Activated CD4-positive, alpha-beta T cell treated with anti-CD3 and anti-CD28 coated beads, Interleukin-2, amount 10 ng/mL, durations not matched to agents 7 days and 5 days (primary cell): ENCODE results near the gene SPECC1. TPM values are rescaled to one million over a fixed set of nuclear protein-coding genes. Genes with fewer than 3 reads are reported as not detected.

Source experiments
- CTCF ChIA-PET: fragments of 350-600 bp; sonication (Branson Sonifier 250); formaldehyde crosslinking; loops from one replicate; lab custom pipeline; 2021; ENCODE audit warnings: antibody characterized with exemption; lab: Charles Lee
- POLR2A ChIA-PET: fragments of 350-600 bp; sonication (Branson Sonifier 250); formaldehyde crosslinking; loops from one replicate; lab custom pipeline; 2021; ENCODE audit warnings: antibody characterized with exemption; lab: Charles Lee
- DNase-seq: peaks from one replicate; pipeline ENCODE4 v3.0.0-alpha.2; 2020
- H3K27ac Mint-ChIP-seq: one replicate; pipeline ENCODE4 v1.8.0; 2021; ENCODE audit warnings: mild to moderate bottlenecking, moderate library complexity, mixed read lengths
- H3K27me3 Mint-ChIP-seq: one replicate; pipeline ENCODE4 v1.8.0; 2021; ENCODE audit warnings: mixed read lengths
- H3K36me3 Mint-ChIP-seq: one replicate; pipeline ENCODE4 v1.8.0; 2021; ENCODE audit warnings: low read depth, mixed read lengths
- H3K4me1 Mint-ChIP-seq: one replicate; pipeline ENCODE4 v1.8.0; 2021; ENCODE audit warnings: mixed read lengths
- H3K4me3 Mint-ChIP-seq: one replicate; pipeline ENCODE4 v1.8.0; 2021; ENCODE audit warnings: mild to moderate bottlenecking, moderate library complexity, mixed read lengths
- H3K9me3 Mint-ChIP-seq: one replicate; pipeline ENCODE4 v1.8.0; 2021; ENCODE audit warnings: mixed read lengths
- total RNA-seq, 2 experiments: library from RNA; stranded (reverse); gene quantifications; one replicate each; pipeline ENCODE4 v1.2.3, GENCODE V29; 2021

The SPECC1 gene
- total RNA-seq, 2 experiments from 2014 or later, result 3.7 to 4.9 TPM

DNA sequence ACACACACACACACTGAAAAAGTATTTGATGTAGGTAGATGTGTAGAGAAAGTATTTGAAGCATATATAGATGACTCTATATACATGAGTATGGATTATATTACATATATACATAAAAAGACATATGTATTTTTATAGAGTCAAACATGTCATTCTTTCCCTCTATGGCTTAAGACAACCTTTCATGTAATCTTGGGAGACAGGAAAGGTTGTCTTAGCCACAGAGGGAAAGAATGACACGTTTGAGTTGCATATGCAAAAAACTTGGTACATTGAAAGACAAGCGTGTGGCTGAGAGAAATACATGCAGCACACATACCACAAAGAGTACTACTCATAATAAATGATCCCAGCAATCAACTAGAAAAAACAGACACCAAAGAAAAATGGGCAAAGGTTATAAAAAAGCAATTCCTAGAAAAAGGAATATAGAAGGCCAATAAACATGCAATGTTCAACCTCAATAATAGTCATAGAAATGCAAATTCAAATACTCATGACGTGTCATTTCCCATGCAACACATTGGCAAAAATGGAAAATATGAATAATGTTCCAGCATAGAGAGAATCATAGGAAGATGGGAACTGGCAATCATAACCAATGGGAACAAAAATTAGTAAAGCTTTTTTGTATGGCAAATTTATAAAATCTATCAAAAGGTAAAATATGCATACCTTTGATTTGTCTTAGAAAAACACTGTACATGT is 69.0 kb downstream of the SPECC1 start:
- H3K4me3 Mint-ChIP-seq, result no peak overlapping the region
- ChIA-PET POLR2A (no interaction called here), CTCF (no interaction called here)
- no peak overlapping the region for H3K27ac Mint-ChIP-seq
- peaks cover 2% of the 10 kb centered on the region for H3K27me3 Mint-ChIP-seq
- peaks cover 15% of the 10 kb centered on the region for H3K4me1 Mint-ChIP-seq
- no peaks in the 10 kb centered on the region for H3K9me3 Mint-ChIP-seq
- no peaks in the 10 kb centered on the region for H3K36me3 Mint-ChIP-seq
- DNase-seq, result no peak

DNA sequence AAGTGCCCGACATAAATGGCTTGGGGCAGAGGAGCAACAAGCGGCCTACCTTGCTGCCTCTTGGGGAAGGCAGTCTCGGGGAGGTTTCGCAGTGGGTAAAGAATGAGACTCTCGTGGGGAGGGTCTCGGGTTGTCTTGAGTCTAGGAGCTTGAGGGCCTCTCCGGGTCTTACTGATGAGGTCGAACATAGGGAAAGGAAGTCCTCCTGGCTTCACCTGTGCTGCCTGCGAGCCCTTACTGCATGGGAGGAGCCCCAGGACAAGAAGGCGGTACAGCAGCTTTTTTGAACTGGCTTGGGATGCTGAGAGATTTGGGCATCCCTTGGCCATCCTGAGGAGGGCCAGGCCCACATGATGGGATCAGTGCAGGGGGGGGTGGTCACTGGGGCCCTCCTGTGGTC is 71.4 kb downstream of the SPECC1 start:
- Mint-ChIP-seq H3K4me3 (no peak overlapping the region), H3K27me3 (peaks cover 2% of the 10 kb centered on the region), H3K27ac (no peak overlapping the region), H3K4me1 (no peaks in the 10 kb centered on the region), H3K9me3 (no peaks in the 10 kb centered on the region), H3K36me3 (no peaks in the 10 kb centered on the region)
- ChIA-PET CTCF (no interaction called here), POLR2A (no interaction called here)
- DNase-seq, result no peak

DNA sequence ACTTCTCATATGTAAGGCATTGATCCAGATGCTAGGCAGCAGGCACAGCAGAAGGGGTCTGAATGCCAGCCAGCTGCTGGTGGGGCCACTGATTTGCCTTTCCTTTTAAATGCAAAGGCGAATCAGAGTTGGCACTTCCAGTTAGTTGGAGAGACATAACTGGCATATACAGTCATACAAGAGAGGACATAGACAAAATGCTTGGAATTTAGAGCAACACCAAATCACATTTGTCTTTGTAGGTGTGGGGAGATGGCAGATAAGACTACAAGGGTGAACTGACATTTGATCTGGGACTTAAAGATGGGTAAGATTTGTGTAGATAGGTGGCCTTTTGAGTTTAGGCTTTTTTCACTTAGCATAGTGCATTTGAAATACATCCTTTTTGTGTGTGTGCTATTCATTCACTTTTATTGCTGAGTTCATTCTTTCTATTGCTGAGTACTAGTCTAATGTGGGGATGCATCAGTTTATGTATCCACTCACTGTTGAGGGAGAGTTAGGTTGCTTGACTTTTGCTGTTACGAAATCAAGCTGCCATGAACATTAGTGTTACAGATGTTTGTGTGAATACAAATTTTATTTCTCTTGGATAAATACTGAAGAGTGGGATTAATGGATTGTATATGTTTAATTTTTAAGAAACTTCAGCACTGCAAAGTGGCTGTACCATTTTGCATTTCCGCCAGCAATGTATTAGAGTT is 74.1 kb downstream of the SPECC1 start:
- CTCF ChIA-PET, result no interaction called here
- peaks cover 2% of the 10 kb centered on the region for H3K27me3 Mint-ChIP-seq
- POLR2A ChIA-PET, result no interaction called here
- no peak for DNase-seq
- H3K27ac Mint-ChIP-seq, result no peak overlapping the region
- H3K4me1 Mint-ChIP-seq, result no peaks in the 10 kb centered on the region
- H3K9me3 Mint-ChIP-seq, result no peaks in the 10 kb centered on the region
- no peaks in the 10 kb centered on the region for H3K36me3 Mint-ChIP-seq
- H3K4me3 Mint-ChIP-seq, result no peak overlapping the region

DNA sequence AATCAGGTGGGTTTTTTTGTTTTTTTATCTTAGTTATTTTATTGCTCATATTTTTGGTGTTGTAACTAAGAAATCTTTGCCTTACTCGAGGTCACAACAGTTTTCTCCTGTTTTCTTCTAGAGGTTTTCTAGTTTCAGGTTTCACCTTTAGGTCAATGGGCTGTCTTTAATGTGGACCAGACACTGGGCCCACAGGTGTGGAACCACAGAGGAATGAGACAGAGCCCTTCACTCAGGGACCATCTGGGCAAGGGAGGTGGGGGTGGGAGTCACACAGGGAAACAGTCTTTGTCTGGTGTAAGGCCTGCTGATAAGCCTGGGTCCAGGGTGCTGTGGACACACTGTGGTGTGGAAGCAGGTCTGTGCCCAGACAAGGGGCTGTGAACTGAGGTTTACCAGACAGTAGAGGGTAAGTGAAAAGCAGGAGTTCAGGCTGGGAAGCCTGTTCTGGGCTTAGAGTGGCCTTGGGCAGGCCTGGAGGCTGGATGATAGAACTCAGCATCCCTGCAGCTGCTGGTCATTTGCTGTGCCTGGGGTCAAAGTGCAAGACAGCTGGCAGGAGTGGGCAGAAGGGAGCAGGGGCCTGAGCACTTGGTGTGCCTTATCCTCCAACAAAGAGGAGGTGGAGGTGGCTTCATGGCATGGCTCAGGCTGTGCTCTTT is 75.6 kb downstream of the SPECC1 start:
- CTCF ChIA-PET, result no interaction called here
- H3K9me3 Mint-ChIP-seq, result no peaks in the 10 kb centered on the region
- no peak for DNase-seq
- no peak overlapping the region for H3K27ac Mint-ChIP-seq
- POLR2A ChIA-PET, result no interaction called here
- H3K4me1 Mint-ChIP-seq, result peaks cover 2% of the 10 kb centered on the region
- H3K36me3 Mint-ChIP-seq, result no peaks in the 10 kb centered on the region
- peaks cover 2% of the 10 kb centered on the region for H3K27me3 Mint-ChIP-seq
- no peak overlapping the region for H3K4me3 Mint-ChIP-seq

DNA sequence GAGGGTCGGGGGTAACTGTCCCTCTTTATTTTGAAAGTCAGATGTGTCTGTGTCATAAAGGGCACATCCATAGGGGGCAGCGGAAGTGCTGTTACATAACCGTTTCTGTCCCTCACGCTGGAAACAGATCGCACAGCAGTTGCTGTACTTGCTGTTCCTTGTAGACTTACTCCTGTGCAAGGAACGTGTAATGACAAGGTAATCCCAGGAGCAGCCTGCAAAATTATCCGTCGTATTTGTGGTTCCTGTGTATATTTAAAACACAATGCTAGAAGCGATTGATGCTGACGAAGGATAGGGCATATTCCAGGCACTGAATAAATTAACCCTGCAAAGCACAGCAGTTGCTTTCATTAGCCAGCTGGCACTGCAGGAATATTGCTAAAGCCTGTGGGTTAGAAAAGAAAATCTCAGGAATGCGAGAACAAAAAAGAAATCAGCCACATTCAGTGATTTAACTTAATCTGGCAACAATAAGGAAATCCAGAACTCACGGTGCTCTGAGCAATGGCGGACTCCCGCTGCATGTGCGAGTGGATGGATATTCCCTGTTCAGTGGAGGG is 76.2 kb downstream of the SPECC1 start:
- ChIA-PET POLR2A (no interaction called here), CTCF (no interaction called here)
- Mint-ChIP-seq H3K27me3 (no peaks in the 10 kb centered on the region), H3K4me3 (no peak overlapping the region), H3K4me1 (peaks cover 8% of the 10 kb centered on the region), H3K27ac (no peak overlapping the region), H3K9me3 (no peaks in the 10 kb centered on the region), H3K36me3 (no peaks in the 10 kb centered on the region)
- no peak for DNase-seq

DNA sequence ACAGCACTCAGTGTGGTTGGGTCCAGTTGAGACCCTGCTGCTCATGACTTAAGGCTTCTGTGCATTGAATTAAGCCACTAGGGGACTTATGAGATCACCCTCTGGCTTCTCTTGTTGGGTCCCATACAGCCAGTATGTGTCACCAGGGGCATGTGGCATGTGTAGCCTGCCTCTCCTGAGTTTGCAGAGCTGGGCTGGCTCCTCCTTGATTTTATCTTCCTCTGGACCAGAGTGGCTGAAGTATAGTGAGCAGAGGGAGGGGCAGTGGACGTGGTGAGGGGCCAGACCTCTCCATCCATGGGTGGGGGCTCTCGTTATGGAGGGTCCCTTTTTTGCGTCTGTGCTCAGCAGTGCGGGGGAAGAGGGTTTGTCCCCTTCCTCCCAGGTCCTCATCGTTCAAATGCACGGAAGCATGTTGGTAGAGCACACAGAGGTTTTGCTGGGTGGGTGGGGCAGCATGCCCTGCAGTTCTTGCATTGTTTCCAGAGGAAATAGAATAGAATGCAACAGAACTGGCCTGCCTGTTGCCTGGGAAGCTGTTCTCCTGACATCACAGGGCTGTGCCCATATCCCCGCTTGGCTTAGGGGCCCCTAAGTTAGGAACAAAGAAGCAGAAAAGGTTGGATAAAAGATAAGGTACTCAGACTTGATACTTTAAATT is 77.4 kb downstream of the SPECC1 start:
- CTCF ChIA-PET, result no interaction called here
- Mint-ChIP-seq H3K27ac (no peak overlapping the region), H3K9me3 (no peaks in the 10 kb centered on the region), H3K27me3 (no peaks in the 10 kb centered on the region), H3K36me3 (no peaks in the 10 kb centered on the region), H3K4me3 (no peak overlapping the region), H3K4me1 (peaks cover 12% of the 10 kb centered on the region)
- POLR2A ChIA-PET, result no interaction called here
- DNase-seq, result no peak

DNA sequence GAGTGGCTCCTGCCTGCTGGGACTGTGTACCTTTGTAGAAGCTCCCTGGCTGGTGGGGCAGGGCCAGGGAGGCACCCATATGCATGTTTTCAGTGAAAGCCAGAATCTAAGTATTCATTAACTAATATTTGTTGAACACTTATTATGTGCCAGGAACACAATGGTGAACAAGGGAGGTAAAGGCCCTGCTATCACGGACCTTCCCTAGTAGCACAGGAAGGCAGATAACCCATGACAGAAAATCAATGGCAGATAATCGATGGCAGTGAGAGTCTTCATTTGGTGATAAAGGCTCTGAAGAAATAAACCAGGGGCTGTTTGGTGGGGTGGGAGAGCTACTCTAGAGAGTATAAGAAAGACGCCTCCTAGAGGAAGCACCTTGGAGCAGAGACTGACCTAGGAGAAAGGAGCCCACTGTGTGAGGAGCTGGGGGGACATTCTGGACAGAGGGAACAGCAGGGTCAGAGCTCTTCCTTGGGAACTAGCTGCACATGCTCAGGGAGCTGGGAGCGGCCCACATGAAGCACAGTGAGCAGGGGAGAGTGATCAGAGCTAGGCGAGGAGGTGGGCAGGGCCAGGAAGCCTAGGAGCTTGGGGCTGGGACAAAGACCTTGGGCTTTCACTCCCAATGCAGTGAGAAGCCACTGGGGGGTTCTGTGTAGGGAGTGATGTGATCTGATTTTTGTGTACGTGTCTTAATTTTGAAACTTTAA is 78.5 kb downstream of the SPECC1 start:
- no peak overlapping the region for H3K4me3 Mint-ChIP-seq
- no peak overlapping the region for H3K27ac Mint-ChIP-seq
- no peaks in the 10 kb centered on the region for H3K36me3 Mint-ChIP-seq
- no peaks in the 10 kb centered on the region for H3K9me3 Mint-ChIP-seq
- POLR2A ChIA-PET, result no interaction called here
- CTCF ChIA-PET, result interaction anchor here (0.6 kb wide), 1 partner anchor 62 kb away, joined by 3 read pairs; no protein-coding TSS in a partner anchor
- no peaks in the 10 kb centered on the region for H3K27me3 Mint-ChIP-seq
- DNase-seq, result no peak
- H3K4me1 Mint-ChIP-seq, result peaks cover 12% of the 10 kb centered on the region

DNA sequence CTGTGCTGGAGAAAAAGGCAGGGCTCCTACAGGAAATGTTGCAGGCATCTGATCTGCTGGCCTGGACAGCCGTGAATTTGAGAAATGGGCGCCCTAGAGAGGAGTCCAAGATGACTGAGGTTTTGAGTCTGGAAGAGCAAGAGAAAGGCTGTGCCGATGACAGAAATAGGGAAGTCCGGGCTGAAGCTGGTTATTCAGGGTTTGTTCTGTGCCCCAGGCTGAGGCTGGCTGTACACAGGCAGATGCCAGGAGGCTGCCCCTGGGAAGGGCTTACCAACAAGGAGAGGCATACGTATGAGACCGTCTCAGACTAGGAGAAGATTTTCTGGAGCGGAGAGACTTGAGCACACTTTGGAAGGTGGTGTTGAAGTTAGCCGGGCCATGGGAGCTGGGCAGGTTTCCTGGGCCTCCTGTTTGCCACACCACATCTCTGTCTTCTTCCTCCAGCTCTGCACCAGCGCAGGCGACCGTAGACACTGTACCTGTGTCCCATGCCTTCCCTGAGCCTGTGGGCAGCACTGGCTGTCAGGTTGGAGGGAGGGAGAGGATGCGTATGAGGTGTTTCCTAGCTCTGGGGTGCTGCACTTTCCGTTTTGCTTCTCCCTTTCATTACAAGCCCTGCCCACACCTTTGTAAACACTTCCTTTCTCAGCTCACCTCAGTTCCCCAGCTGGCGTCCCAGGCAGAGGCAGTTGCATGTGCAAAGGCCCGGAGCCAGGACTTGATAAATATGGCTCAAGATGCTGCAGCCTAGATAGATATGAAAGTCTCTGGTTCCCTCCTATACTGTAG is 80.8 kb downstream of the SPECC1 start:
- Mint-ChIP-seq H3K27ac (no peak overlapping the region), H3K4me1 (peaks cover 12% of the 10 kb centered on the region), H3K9me3 (no peaks in the 10 kb centered on the region), H3K27me3 (peaks cover 2% of the 10 kb centered on the region), H3K4me3 (no peak overlapping the region), H3K36me3 (no peaks in the 10 kb centered on the region)
- DNase-seq, result peak; percentile 12
- CTCF ChIA-PET, result interaction anchor here (1.6 kb wide), 1 partner anchor 11 kb away, joined by 3 read pairs; no protein-coding TSS in a partner anchor
- POLR2A ChIA-PET, result no interaction called here

DNA sequence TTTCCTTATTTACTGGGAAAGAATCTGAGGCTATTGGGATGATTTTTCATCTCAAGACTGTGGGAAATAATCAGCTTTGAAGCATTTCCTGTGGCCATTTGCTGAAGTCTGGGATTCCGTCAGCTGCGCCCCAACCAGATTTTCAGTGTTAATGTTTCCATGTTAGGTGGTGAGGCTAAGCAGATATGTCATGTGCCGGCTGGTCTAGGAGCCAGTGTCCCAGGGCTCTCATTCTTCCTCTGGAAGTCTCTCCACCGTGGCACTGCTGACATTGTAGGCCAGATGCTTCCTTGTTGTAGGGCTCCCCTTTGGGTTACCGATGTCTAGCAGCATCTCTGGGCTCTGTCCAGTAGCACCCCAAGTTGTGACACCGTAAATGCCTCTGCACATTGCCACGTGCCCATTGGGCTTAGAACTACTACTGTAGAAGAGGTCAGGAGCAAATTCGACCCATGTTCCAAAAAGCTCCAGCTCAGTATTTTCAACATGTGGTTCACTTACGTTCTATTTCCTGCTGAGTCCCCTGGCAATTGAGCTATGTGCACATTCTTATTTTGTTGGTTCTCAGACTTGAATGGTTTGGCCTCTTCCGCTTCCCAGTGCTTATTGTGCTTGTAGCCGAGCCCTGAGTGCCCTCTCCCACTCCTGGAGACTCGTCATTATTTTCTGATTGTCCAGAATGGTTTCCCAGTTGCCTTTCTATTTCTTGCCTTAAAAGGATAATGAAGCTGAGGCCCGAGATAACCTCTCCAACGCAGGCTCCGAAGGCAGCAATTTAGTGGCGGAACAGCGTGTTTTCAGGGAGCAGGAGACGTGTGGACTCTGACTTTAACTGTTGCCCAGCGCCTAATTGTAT is 82.2 kb downstream of the SPECC1 start:
- Mint-ChIP-seq H3K4me1 (peaks cover 12% of the 10 kb centered on the region), H3K27me3 (peaks cover 3% of the 10 kb centered on the region), H3K27ac (no peak overlapping the region), H3K9me3 (no peaks in the 10 kb centered on the region), H3K36me3 (no peaks in the 10 kb centered on the region), H3K4me3 (no peak overlapping the region)
- ChIA-PET POLR2A (no interaction called here), CTCF (no interaction called here)
- no peak for DNase-seq

DNA sequence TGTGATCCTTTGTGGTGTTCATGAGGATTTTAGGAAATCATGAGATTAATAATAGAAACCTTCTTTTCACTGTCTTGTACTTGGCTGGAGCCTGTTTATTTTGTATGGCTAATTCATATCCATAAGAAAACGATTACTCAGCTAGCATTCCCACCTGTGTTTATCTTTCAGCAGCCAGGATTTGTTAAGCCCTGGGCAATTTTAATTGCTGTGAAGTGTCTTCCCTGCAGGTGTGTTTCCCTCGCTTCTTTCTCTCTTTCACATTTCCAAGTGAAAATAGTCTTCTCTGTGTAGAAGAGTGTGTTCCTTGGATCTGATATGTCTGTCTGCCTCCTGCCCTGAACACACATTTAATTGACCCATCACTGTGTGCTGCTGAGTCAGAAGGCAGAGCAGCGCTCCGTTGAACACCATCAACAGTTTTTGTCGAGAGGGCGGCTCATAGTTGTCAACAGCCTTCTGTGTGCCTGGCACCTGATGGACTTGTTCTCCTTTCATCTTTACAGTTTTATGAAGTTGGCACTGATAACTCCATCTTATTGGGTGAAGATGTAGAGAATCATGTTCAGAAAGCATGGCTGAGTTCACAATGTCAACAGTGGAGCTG is 83.2 kb downstream of the SPECC1 start:
- POLR2A ChIA-PET, result no interaction called here
- H3K4me3 Mint-ChIP-seq, result no peak overlapping the region
- H3K27ac Mint-ChIP-seq, result no peak overlapping the region
- no peaks in the 10 kb centered on the region for H3K9me3 Mint-ChIP-seq
- peaks cover 12% of the 10 kb centered on the region for H3K4me1 Mint-ChIP-seq
- H3K36me3 Mint-ChIP-seq, result no peaks in the 10 kb centered on the region
- peaks cover 3% of the 10 kb centered on the region for H3K27me3 Mint-ChIP-seq
- CTCF ChIA-PET, result no interaction called here
- DNase-seq, result no peak
